K562 (cell line): ENCODE measurements around the gene RSPRY1. TPM values are rescaled to one million over a fixed set of nuclear protein-coding genes. Genes with fewer than 3 reads are reported as not detected.

ENCODE experiments used
- BDP1 ChIP-seq: IDR thresholded peaks from 3 replicates; pipeline ENCODE4 v1.6.1; 2011; ENCODE audit not compliant: insufficient read length, insufficient read depth
- CBFB ChIP-seq: sonication (generic); formaldehyde crosslinking; IDR thresholded peaks from 2 replicates; pipeline ENCODE4 v1.4.0; 2020; ENCODE audit warnings: mild to moderate bottlenecking, missing genetic modification reagents
- DMBX1 ChIP-seq: fragments of 250-450 bp; sonication (Bioruptor Pico); IDR thresholded peaks from 2 replicates; pipeline ENCODE4 v1.8.0; 2022; ENCODE audit warnings: inconsistent platforms, mild to moderate bottlenecking, moderate library complexity, borderline replicate concordance
- HOXB6 ChIP-seq: fragments of 250-450 bp; sonication (Bioruptor Pico); IDR thresholded peaks from 2 replicates; pipeline ENCODE4 v1.5.1; 2022; ENCODE audit warnings: mild to moderate bottlenecking, borderline replicate concordance
- NELFE ChIP-seq: IDR thresholded peaks from 2 replicates; pipeline ENCODE4 v1.6.1; 2011; ENCODE audit warnings: mild to moderate bottlenecking; ENCODE audit not compliant: insufficient read depth, insufficient read length
- NFIX ChIP-seq: fragments of 250-450 bp; sonication (Bioruptor Pico); IDR thresholded peaks from 2 replicates; pipeline ENCODE4 v1.4.0; 2020; ENCODE audit warnings: low read depth, mild to moderate bottlenecking, moderate library complexity
- WHSC1 ChIP-seq: IDR thresholded peaks from one replicate; pipeline ENCODE4 v1.6.1; 2012; ENCODE audit warnings: low read length, control low read depth, inconsistent platforms
- ZNF41 ChIP-seq: fragments of 250-450 bp; sonication (Bioruptor Pico); conservative IDR thresholded peaks from 2 replicates; pipeline ENCODE4 v1.4.0; 2020; ENCODE audit warnings: mild to moderate bottlenecking
- polyA plus RNA-seq, 8 experiments: library from polyadenylated mRNA; depleted of rRNA in 4 of 8; stranded (reverse) in 5 of 8; unstranded in 3 of 8; fragments of >200 nt; fragmentation: Nextera tagmentation in 2 of 8; fragmentation: Illumina TruSeq in 1 of 8; extraction: Ambion mirVana in 2 of 8; extraction: Trizol in 1 of 8; gene quantifications; 2 replicates each; pipeline versions ENCODE4 v1.2.1 to v1.2.3, GENCODE V29; 2011 to 2014; ENCODE audit warnings: inconsistent platforms in 1 of 8, missing spikeins in 1 of 8
- total RNA-seq, 7 experiments: library from RNA; depleted of rRNA in 6 of 7; stranded (reverse); fragments of >200 nt in 6 of 7; fragmentation: Illumina TruSeq in 2 of 7; extraction: Trizol in 2 of 7; gene quantifications; 2 replicates each; pipeline versions ENCODE4 v1.2.1 to v1.2.3, GENCODE V29; 2011 to 2021; ENCODE audit warnings: low replicate concordance in 1 of 7
- TF ChIP-seq, protein P1 (sequence below), 3 experiments: IDR thresholded peaks in 2 of 3; conservative IDR thresholded peaks in 1 of 3; 2 replicates each; pipeline ENCODE4 v1.5.1; 2011 to 2012; ENCODE audit warnings: low read length in 3 of 3, mild to moderate bottlenecking in 3 of 3, control low read depth in 2 of 3, improper control_type of control experiment in 1 of 3, inconsistent platforms in 1 of 3, low read depth in 1 of 3, mixed read lengths in 1 of 3, moderate library complexity in 1 of 3; ENCODE audit not compliant: insufficient read depth in 2 of 3
- TF ChIP-seq, protein P2 (sequence below), 2 experiments: fragments of 450-650 bp; IDR thresholded peaks; 2 replicates each; pipeline ENCODE4 v1.6.1; 2016; ENCODE audit warnings: mild to moderate bottlenecking in 2 of 2, borderline replicate concordance in 1 of 2, low read depth in 1 of 2, moderate library complexity in 1 of 2
- TF ChIP-seq, protein P3 (sequence below): sonication (generic); formaldehyde crosslinking; IDR thresholded peaks from 2 replicates; pipeline ENCODE4 v1.8.0; 2022; ENCODE audit warnings: missing genetic modification reagents, mild to moderate bottlenecking, borderline replicate concordance
- TF ChIP-seq, protein P4 (sequence below): fragments of 450-650 bp; formaldehyde crosslinking; IDR thresholded peaks from 2 replicates; pipeline ENCODE4 v1.4.0; 2022; ENCODE audit warnings: mild to moderate bottlenecking, moderate library complexity
- TF ChIP-seq, protein P5 (sequence below): fragments of 450-650 bp; formaldehyde crosslinking; IDR thresholded peaks from 2 replicates; pipeline ENCODE4 v1.4.0; 2020; ENCODE audit warnings: mild to moderate bottlenecking, moderate library complexity

The RSPRY1 gene
- total and polyA plus RNA-seq, 9 of the 15 experiments (the other 6 are each of a cell fraction or from before 2014, with no cell fraction given): 10.2 to 27.8 (median 20.8) TPM

DNA sequence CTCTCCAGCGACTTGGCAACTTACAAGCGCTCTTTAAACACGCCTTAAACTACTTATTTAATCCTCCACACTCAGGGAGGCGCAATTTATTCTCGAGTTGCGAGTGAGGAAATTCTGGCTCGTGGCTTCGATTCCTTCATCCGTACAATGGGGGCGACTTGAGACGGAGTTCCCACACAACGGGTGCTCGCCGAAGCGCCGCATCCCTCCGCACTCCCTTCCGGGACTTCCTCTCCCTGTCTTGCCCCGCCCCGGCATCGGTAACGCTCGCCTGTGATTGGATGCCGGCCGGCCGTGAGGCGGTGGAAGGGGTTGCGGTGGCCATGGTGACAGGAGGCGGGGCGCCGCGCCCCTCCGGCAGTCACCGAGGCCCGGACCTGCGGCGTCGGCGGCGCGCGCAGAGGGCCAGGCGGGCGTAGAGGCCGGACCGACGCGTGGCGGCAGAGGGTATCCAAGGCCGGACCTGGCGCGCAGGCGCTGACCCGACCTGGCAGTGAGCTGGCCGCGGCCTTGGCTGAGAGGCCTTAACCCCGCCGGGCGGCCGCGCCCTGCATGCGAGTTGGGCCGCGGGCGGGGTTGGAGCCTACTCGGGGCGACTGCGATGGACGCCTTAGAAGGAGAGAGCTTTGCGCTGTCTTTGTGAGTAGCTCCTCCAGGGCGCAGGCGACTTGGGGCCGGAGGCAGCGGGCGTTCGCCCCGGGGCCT is 58.8 kb downstream of the RSPRY1 start, which contains the start of gene ARL2BP (continued):
- TF ChIP-seq, protein P1, sequence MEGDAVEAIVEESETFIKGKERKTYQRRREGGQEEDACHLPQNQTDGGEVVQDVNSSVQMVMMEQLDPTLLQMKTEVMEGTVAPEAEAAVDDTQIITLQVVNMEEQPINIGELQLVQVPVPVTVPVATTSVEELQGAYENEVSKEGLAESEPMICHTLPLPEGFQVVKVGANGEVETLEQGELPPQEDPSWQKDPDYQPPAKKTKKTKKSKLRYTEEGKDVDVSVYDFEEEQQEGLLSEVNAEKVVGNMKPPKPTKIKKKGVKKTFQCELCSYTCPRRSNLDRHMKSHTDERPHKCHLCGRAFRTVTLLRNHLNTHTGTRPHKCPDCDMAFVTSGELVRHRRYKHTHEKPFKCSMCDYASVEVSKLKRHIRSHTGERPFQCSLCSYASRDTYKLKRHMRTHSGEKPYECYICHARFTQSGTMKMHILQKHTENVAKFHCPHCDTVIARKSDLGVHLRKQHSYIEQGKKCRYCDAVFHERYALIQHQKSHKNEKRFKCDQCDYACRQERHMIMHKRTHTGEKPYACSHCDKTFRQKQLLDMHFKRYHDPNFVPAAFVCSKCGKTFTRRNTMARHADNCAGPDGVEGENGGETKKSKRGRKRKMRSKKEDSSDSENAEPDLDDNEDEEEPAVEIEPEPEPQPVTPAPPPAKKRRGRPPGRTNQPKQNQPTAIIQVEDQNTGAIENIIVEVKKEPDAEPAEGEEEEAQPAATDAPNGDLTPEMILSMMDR (IDR thresholded peaks at IDR 0.05 in 2 of 3, conservative IDR thresholded peaks at IDR 0.05 in 1 of 3; ENCODE audit: insufficient read depth in 2 of 3, low read depth in 1 of 3, low read length in 3 of 3): peak; percentile 26 to 68 (median 29); a peak in 4 of 6 replicates
- no peak for TF ChIP-seq NFIX
- no peak for TF ChIP-seq HOXB6 (CRISPR knock-in tag)
- no peak for TF ChIP-seq DMBX1 (CRISPR knock-in tag)
- TF ChIP-seq CBFB (CRISPR knock-in tag): no peak
- TF ChIP-seq, protein P2, sequence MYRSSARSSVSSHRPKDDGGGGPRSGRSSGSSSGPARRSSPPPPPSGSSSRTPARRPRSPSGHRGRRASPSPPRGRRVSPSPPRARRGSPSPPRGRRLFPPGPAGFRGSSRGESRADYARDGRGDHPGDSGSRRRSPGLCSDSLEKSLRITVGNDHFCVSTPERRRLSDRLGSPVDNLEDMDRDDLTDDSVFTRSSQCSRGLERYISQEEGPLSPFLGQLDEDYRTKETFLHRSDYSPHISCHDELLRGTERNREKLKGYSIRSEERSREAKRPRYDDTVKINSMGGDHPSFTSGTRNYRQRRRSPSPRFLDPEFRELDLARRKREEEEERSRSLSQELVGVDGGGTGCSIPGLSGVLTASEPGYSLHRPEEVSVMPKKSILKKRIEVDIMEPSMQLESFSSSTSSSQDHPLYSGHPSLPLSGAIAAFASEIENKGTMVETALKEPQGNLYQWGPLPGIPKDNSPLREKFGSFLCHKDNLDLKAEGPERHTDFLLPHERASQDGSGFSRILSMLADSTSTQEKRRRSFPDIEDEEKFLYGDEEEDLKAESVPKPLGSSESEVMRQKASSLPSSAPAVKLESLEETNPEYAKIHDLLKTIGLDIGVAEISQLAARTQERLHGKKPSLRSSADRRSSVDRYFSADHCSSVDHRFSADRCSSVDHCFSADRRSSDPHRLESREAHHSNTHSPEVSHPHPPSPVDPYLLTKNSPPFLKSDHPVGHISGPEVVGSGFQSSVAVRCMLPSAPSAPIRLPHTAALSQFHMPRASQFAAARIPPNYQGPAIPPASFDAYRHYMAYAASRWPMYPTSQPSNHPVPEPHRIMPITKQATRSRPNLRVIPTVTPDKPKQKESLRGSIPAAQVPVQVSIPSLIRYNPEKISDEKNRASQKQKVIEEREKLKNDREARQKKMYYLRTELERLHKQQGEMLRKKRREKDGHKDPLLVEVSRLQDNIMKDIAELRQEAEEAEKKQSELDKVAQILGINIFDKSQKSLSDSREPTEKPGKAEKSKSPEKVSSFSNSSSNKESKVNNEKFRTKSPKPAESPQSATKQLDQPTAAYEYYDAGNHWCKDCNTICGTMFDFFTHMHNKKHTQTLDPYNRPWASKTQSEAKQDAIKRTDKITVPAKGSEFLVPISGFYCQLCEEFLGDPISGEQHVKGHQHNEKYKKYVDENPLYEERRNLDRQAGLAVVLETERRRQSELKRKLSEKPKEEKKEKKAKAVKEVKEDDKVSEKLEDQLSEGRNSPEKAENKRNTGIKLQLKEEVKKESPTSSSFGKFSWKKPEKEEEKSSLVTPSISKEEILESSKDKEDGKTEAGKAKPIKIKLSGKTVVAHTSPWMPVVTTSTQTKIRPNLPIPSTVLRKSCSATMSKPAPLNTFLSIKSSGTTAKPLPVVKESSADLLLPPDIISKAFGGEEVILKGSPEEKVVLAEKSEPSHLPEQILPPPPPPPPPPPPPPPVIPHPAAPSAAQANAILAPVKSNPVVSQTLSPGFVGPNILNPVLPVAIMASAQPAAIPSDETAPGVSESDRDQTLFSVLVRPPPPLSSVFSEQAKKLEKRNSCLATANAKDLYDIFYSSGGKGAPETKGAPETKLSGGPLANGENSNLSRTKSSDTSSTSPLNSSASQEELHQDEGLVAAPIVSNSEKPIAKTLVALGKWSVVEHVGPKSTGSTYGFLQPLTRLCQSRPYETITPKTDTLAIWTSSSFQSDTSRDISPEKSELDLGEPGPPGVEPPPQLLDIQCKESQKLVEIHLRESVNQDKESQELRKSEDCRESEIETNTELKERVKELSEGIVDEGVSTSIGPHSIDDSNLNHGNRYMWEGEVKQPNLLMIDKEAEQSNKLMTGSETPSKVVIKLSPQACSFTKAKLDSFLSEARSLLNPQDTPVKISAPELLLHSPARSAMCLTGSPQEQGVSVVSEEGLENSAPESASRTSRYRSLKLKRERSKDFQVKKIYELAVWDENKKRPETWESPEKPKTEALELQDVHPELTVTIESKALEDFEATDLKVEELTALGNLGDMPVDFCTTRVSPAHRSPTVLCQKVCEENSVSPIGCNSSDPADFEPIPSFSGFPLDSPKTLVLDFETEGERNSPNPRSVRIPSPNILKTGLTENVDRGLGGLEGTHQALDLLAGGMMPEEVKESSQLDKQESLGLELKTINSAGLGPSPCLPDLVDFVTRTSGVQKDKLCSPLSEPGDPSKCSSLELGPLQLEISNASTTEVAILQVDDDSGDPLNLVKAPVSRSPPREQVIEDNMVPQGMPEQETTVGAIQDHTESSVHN (IDR thresholded peaks at IDR 0.05; ENCODE audit: borderline replicate concordance in 1 of 2, low read depth in 1 of 2): no peak
- TF ChIP-seq ZNF41 (CRISPR knock-in tag): no peak
- no peak for TF ChIP-seq BDP1
- TF ChIP-seq NELFE: no peak
- TF ChIP-seq, protein P3, sequence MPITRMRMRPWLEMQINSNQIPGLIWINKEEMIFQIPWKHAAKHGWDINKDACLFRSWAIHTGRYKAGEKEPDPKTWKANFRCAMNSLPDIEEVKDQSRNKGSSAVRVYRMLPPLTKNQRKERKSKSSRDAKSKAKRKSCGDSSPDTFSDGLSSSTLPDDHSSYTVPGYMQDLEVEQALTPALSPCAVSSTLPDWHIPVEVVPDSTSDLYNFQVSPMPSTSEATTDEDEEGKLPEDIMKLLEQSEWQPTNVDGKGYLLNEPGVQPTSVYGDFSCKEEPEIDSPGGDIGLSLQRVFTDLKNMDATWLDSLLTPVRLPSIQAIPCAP (CRISPR knock-in tag): no peak
- TF ChIP-seq, protein P4, sequence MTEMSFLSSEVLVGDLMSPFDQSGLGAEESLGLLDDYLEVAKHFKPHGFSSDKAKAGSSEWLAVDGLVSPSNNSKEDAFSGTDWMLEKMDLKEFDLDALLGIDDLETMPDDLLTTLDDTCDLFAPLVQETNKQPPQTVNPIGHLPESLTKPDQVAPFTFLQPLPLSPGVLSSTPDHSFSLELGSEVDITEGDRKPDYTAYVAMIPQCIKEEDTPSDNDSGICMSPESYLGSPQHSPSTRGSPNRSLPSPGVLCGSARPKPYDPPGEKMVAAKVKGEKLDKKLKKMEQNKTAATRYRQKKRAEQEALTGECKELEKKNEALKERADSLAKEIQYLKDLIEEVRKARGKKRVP (CRISPR knock-in tag): no peak
- no peak for TF ChIP-seq WHSC1
- TF ChIP-seq, protein P5, sequence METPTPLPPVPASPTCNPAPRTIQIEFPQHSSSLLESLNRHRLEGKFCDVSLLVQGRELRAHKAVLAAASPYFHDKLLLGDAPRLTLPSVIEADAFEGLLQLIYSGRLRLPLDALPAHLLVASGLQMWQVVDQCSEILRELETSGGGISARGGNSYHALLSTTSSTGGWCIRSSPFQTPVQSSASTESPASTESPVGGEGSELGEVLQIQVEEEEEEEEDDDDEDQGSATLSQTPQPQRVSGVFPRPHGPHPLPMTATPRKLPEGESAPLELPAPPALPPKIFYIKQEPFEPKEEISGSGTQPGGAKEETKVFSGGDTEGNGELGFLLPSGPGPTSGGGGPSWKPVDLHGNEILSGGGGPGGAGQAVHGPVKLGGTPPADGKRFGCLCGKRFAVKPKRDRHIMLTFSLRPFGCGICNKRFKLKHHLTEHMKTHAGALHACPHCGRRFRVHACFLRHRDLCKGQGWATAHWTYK (CRISPR knock-in tag): no peak
